ENCODE measurements around the gene SLC22A2. TPM values are rescaled to one million over a fixed set of nuclear protein-coding genes. Genes with fewer than 3 reads are reported as not detected.

Gene SLC22A2
- total and polyA plus RNA-seq, 10 of the 15 experiments (the other 5 are each of a cell fraction or from before 2014, with no cell fraction given) = 0.12 TPM; not detected in 9

- no peak overlapping the region for H3K4me2 ChIP-seq (ENCODE audit: control insufficient read depth, insufficient read depth)
- no peak overlapping the region for H2AFZ ChIP-seq (ENCODE audit: control insufficient read depth, low read depth, low read length)
- H3K4me1 ChIP-seq (ENCODE audit: control insufficient read depth, insufficient read depth, low read length) = no peaks in the 10 kb centered on the region
- ChIA-PET CTCF (no interaction called here), SMC1A (ENCODE audit: uncharacterized antibody, unreplicated experiment) (no interaction called here), POLR2A (no interaction called here), RAD21 (ENCODE audit: unreplicated experiment) (no interaction called here)
- intact Hi-C loops (cut with micrococcal nuclease; ENCODE audit: unreplicated experiment) (no loop called here), in situ Hi-C loops (cut with MboI) (no loop called here)
- H4K20me1 ChIP-seq (ENCODE audit: control insufficient read depth, insufficient read depth) = no peaks in the 10 kb centered on the region
- TF ChIP-seq CBX5 (IDR thresholded peaks at IDR 0.05; ENCODE audit: low read depth) = no peak
- no peak for TF ChIP-seq NR2F1 (conservative IDR thresholded peaks at IDR 0.05)
- TF ChIP-seq NR2C2 (IDR thresholded peaks at IDR 0.05; ENCODE audit: borderline replicate concordance, control insufficient read depth, insufficient read length, low read depth) = no peak
- no peak for TF ChIP-seq CBFB (IDR thresholded peaks at IDR 0.05; ENCODE audit: low read depth)
- no peak for TF ChIP-seq ZBTB11 (CRISPR knock-in tag; IDR thresholded peaks at IDR 0.05)
- no peak for TF ChIP-seq ZNF622 (IDR thresholded peaks at IDR 0.05)
- no peak for TF ChIP-seq FOXM1 (IDR thresholded peaks at IDR 0.05; ENCODE audit: low read depth, low read length)
- no peak for TF ChIP-seq CHD4 (IDR thresholded peaks at IDR 0.05)
- no peak for TF ChIP-seq YBX1 (IDR thresholded peaks at IDR 0.05)
- no peak for TF ChIP-seq CEBPZ (IDR thresholded peaks at IDR 0.05; ENCODE audit: low read depth, low read length)
- TF ChIP-seq CTCF (IDR thresholded peaks at IDR 0.05 in 2 of 3, conservative IDR thresholded peaks at IDR 0.05 in 1 of 3; ENCODE audit: control insufficient read depth in 2 of 3, extremely low read depth in 1 of 3, insufficient read depth in 1 of 3, low read depth in 3 of 3, low read length in 3 of 3) = no peak
- no peak for TF ChIP-seq MTA3 (IDR thresholded peaks at IDR 0.05; ENCODE audit: borderline replicate concordance, low read length)
- no peak for TF ChIP-seq ZNF24 (IDR thresholded peaks at IDR 0.05)
- no peak for TF ChIP-seq SREBF1 (IDR thresholded peaks at IDR 0.05; ENCODE audit: low read length)
- no peak for TF ChIP-seq ZNF384 (IDR thresholded peaks at IDR 0.05; ENCODE audit: borderline replicate concordance, low read depth, low read length)
- no peak for TF ChIP-seq MAX (IDR thresholded peaks at IDR 0.05; ENCODE audit: low read depth, low read length)
- no peak for ATAC-seq
- H3K9me3 ChIP-seq (replicated peaks; ENCODE audit: control insufficient read depth, insufficient read depth, low read length) = no peaks in the 10 kb centered on the region
- FAIRE-seq = no peak
- WGBS (ENCODE audit: insufficient coverage, insufficient replicate concordance, low lambda C conversion rate, missing lambda C conversion rate) = 57% methylated on average over 15 of the region's 15 CpGs
- no peaks in the 10 kb centered on the region for H3K36me3 ChIP-seq (ENCODE audit: control insufficient read depth in 2 of 2, insufficient read depth in 2 of 2, low read length in 1 of 2)
- no peak overlapping the region for H3K9ac ChIP-seq (ENCODE audit: control insufficient read depth, insufficient read depth, low read length)
- no peak for DNase-seq (ENCODE audit: low read depth, low spot score)
- BruUV-seq (replicated peaks) = no TSS peak
- no peak overlapping the region for H3K27ac ChIP-seq (ENCODE audit: control insufficient read depth, insufficient read depth)
- H3K4me3 ChIP-seq = no peak overlapping the region
- H3K79me2 ChIP-seq (ENCODE audit: control insufficient read depth, insufficient read depth, low read length) = no peaks in the 10 kb centered on the region
- H3K27me3 ChIP-seq (replicated peaks in 1 of 2; ENCODE audit: control insufficient read depth in 2 of 2, insufficient read depth in 2 of 2, low read length in 1 of 2) = no peaks in the 10 kb centered on the region
Measured at GRCh38 chr6:160300076-160300695, 41.6 kb upstream of the SLC22A2 start.

Data from GM12878 (cell line).